ENCODE results near the gene RGCC. TPM values are rescaled to one million over a fixed set of nuclear protein-coding genes. Genes with fewer than 3 reads are reported as not detected.

Gene RGCC
- total RNA-seq, 2 experiments from 2014 or later, result 135 to 143 TPM

GRCh38 chr13:41470196-41470595, 12.8 kb downstream of the RGCC start:
- CTCF ChIA-PET, result interaction anchor here (0.6 to 4.7 kb wide), 7 partner anchors 11 to 118 kb away, joined by 3 to 37 read pairs (median 3); no protein-coding TSS in a partner anchor
- H3K4me3 Mint-ChIP-seq, result peak overlapping the region; percentile 23
- no peaks in the 10 kb centered on the region for H3K27me3 Mint-ChIP-seq
- peaks cover 77% of the 10 kb centered on the region for H3K36me3 Mint-ChIP-seq (ENCODE audit: low read depth)
- H3K9me3 Mint-ChIP-seq, result peaks cover 7% of the 10 kb centered on the region
- intact Hi-C loops (cut with micrococcal nuclease), result no loop called here
- H3K4me1 Mint-ChIP-seq (ENCODE audit: low read depth), result peaks cover 73% of the 10 kb centered on the region
- no peak for TF ChIP-seq CTCF (IDR thresholded peaks at IDR 0.05)
- H3K27ac Mint-ChIP-seq, result peak overlapping the region; percentile 88
- peak; percentile 77 for DNase-seq
- POLR2A ChIA-PET, result interaction anchor here (0.8 to 4.7 kb wide), 5 partner anchors 12 to 88 kb away, joined by 3 to 39 read pairs (median 9); partner anchors contain the start of gene RGCC
- peak; percentile 57 for ATAC-seq

GRCh38 chr13:41471785-41472184, 14.4 kb downstream of the RGCC start:
- ATAC-seq (no peak), DNase-seq (no peak)
- TF ChIP-seq CTCF (IDR thresholded peaks at IDR 0.05), result no peak
- peaks cover 65% of the 10 kb centered on the region for H3K36me3 Mint-ChIP-seq (ENCODE audit: low read depth)
- intact Hi-C loops (cut with micrococcal nuclease), result no loop called here
- peaks cover 59% of the 10 kb centered on the region for H3K4me1 Mint-ChIP-seq (ENCODE audit: low read depth)
- POLR2A ChIA-PET, result interaction anchor here (1.1 to 4.7 kb wide), 5 partner anchors 10 to 24 kb away, joined by 3 to 39 read pairs (median 9); partner anchors contain the start of gene RGCC
- CTCF ChIA-PET, result interaction anchor here (0.8 to 4.7 kb wide), 3 partner anchors 12 to 181 kb away, joined by 3 to 37 read pairs (median 4); no protein-coding TSS in a partner anchor
- no peak overlapping the region for H3K4me3 Mint-ChIP-seq
- H3K27ac Mint-ChIP-seq, result peak overlapping the region; percentile 76
- H3K27me3 Mint-ChIP-seq, result no peaks in the 10 kb centered on the region
- peaks cover 10% of the 10 kb centered on the region for H3K9me3 Mint-ChIP-seq

- DNase-seq, result no peak
Observed at GRCh38 chr13:41487222-41487621, 29.9 kb downstream of the RGCC start.

GRCh38 chr13:41488124-41488523, 30.8 kb downstream of the RGCC start:
- Mint-ChIP-seq H3K27ac (peak overlapping the region; percentile 81), H3K27me3 (no peaks in the 10 kb centered on the region), H3K36me3 (ENCODE audit: low read depth) (peaks cover 8% of the 10 kb centered on the region), H3K4me3 (peak overlapping the region; percentile 63), H3K9me3 (peaks cover 13% of the 10 kb centered on the region), H3K4me1 (ENCODE audit: low read depth) (peaks cover 47% of the 10 kb centered on the region)
- peak; percentile 31 for DNase-seq
- ATAC-seq, result peak; percentile 60
- ChIA-PET CTCF (interaction anchor here (0.7 to 2.0 kb wide), 3 partner anchors 9 to 29 kb away, joined by 3 to 10 read pairs (median 4); no protein-coding TSS in a partner anchor), POLR2A (interaction anchor here (1.2 to 3.3 kb wide), 6 partner anchors 8 to 31 kb away, joined by 3 to 24 read pairs (median 4); partner anchors contain the start of gene RGCC)
- intact Hi-C loops (cut with micrococcal nuclease), result no loop called here
- no peak for TF ChIP-seq CTCF (IDR thresholded peaks at IDR 0.05)

More at GRCh38 chr13:41487222-41487621, 29.9 kb downstream of the RGCC start:
- TF ChIP-seq CTCF (IDR thresholded peaks at IDR 0.05), result no peak
- Mint-ChIP-seq H3K4me1 (ENCODE audit: low read depth) (peaks cover 38% of the 10 kb centered on the region), H3K4me3 (no peak overlapping the region), H3K36me3 (ENCODE audit: low read depth) (peaks cover 8% of the 10 kb centered on the region), H3K27ac (peak overlapping the region; percentile 35), H3K27me3 (no peaks in the 10 kb centered on the region), H3K9me3 (peaks cover 19% of the 10 kb centered on the region)
- ATAC-seq, result no peak
- POLR2A ChIA-PET, result interaction anchor here (1.0 to 3.3 kb wide), 4 partner anchors 9 to 22 kb away, joined by 4 to 24 read pairs (median 5); no protein-coding TSS in a partner anchor
- CTCF ChIA-PET, result interaction anchor here (1.1 to 2.0 kb wide), 3 partner anchors 8 to 28 kb away, joined by 3 to 10 read pairs (median 4); no protein-coding TSS in a partner anchor
- intact Hi-C loops (cut with micrococcal nuclease), result no loop called here
